G401 (cell line): ENCODE data around the gene INO80. TPM values are rescaled to one million over a fixed set of nuclear protein-coding genes. Genes with fewer than 3 reads are reported as not detected.
A peak's percentile ranks its signal among the peaks of the same experiment; 100 is the strongest.
"Not testable (repeated sequence)": the region's sequence is repeated elsewhere in the genome, so short reads cannot be mapped to it uniquely, and the experiment has no call there.

Experiments used
- DNase-seq: peaks from one replicate; pipeline ENCODE4 v3.0.0-alpha.2; 2015; ENCODE audit warnings: low spot score
- in situ Hi-C: cut with HindIII; loops from 2 replicates; pipeline ENCODE4 v1.10.0; 2016; ENCODE audit warnings: low sequenced_read_pairs, mixed read lengths
- total RNA-seq: library from RNA; depleted of rRNA; stranded (reverse); fragments of >200 nt; shearing (Covaris generic); gene quantifications from 2 replicates; pipeline ENCODE4 v1.2.3, GENCODE V29; 2014; rRNA removed

The INO80 gene
- total RNA-seq, result 14.8 and 35.6 TPM in 2 replicates

- in situ Hi-C loops, result no loop called here
- DNase-seq, result peak; percentile 99
Measured at GRCh38 chr15:41116116-41116961, at the start of gene INO80. INO80 (minus strand) TSS chr15:41116280; CDS start chr15:41096310, 19,970 bp downstream.

GRCh38 chr15:41161736-41162135 is 45.7 kb upstream of the INO80 start:
- no peak for DNase-seq
- in situ Hi-C loops, result no loop called here

- DNase-seq, result no peak
- in situ Hi-C loops, result no loop called here
Measured at GRCh38 chr15:41161336-41161735, 45.3 kb upstream of the INO80 start.

- DNase-seq, result no peak
- in situ Hi-C loops, result no loop called here
Measured at GRCh38 chr15:41160639-41161315, 44.7 kb upstream of the INO80 start.

- no peak for DNase-seq
- in situ Hi-C loops, result no loop called here
Measured at GRCh38 chr15:41154412-41154811, 38.3 kb upstream of the INO80 start.

GRCh38 chr15:41153733-41154132 is 37.7 kb upstream of the INO80 start:
- in situ Hi-C loops, result no loop called here
- DNase-seq, result no peak

GRCh38 chr15:41151451-41152005 is 35.4 kb upstream of the INO80 start:
- DNase-seq, result no peak
- in situ Hi-C loops, result no loop called here

GRCh38 chr15:41150279-41150678 is 34.2 kb upstream of the INO80 start:
- no peak for DNase-seq
- in situ Hi-C loops, result no loop called here

- no peak for DNase-seq
- in situ Hi-C loops, result no loop called here
Measured at GRCh38 chr15:41148065-41148464, 32.0 kb upstream of the INO80 start.

GRCh38 chr15:41139619-41140018 is 23.5 kb upstream of the INO80 start:
- DNase-seq, result no peak
- in situ Hi-C loops, result no loop called here

- in situ Hi-C loops, DNase-seq: not testable (repeated sequence)
Measured at GRCh38 chr15:41139112-41139511, 23.0 kb upstream of the INO80 start.

- DNase-seq, in situ Hi-C loops: not testable (repeated sequence)
Measured at GRCh38 chr15:41135580-41135979, 19.5 kb upstream of the INO80 start.

GRCh38 chr15:41133454-41133853 is 17.4 kb upstream of the INO80 start:
- in situ Hi-C loops, result no loop called here
- DNase-seq, result no peak

- in situ Hi-C loops, DNase-seq: not testable (repeated sequence)
Measured at GRCh38 chr15:41132094-41132493, 16.0 kb upstream of the INO80 start.

GRCh38 chr15:41128174-41128902 is 12.3 kb upstream of the INO80 start:
- no peak for DNase-seq
- in situ Hi-C loops, result no loop called here

GRCh38 chr15:41125931-41126642 is 10.0 kb upstream of the INO80 start:
- in situ Hi-C loops, result no loop called here
- no peak for DNase-seq

GRCh38 chr15:41125063-41125669 is 9.1 kb upstream of the INO80 start:
- DNase-seq, result no peak
- in situ Hi-C loops, result no loop called here

- in situ Hi-C loops, result no loop called here
Measured at GRCh38 chr15:41124058-41124457, 8.0 kb upstream of the INO80 start.

GRCh38 chr15:41122849-41123248 is 6.8 kb upstream of the INO80 start:
- in situ Hi-C loops, result no loop called here
- no peak for DNase-seq

More at GRCh38 chr15:41124058-41124457, 8.0 kb upstream of the INO80 start:
- no peak for DNase-seq
